ENCODE results near the gene PRM1. TPM values are rescaled to one million over a fixed set of nuclear protein-coding genes. Genes with fewer than 3 reads are reported as not detected.

The PRM1 gene
- total RNA-seq, 1 experiment from 2014 or later, result not detected

- Mint-ChIP-seq H3K36me3 (ENCODE audit: insufficient read depth, unreplicated experiment) (peaks cover 5% of the 10 kb centered on the region), H3K27me3 (ENCODE audit: unreplicated experiment) (peaks cover 7% of the 10 kb centered on the region), H3K27ac (ENCODE audit: unreplicated experiment) (no peak overlapping the region), H3K4me1 (ENCODE audit: low read depth, unreplicated experiment) (peaks cover 22% of the 10 kb centered on the region), H3K9me3 (ENCODE audit: low read depth, unreplicated experiment) (no peaks in the 10 kb centered on the region), H3K4me3 (ENCODE audit: low read depth, unreplicated experiment) (no peak overlapping the region)
- intact Hi-C loops (cut with micrococcal nuclease; ENCODE audit: unreplicated experiment), result no loop called here
- CTCF ChIA-PET, result no interaction called here
- TF ChIP-seq CTCF (IDR thresholded peaks at IDR 0.05; ENCODE audit: unreplicated experiment), result no peak
- no TSS peak for BruUV-seq (replicated peaks)
- DNase-seq, result no peak
Measured at GRCh38 chr16:11307639-11308492, 26.7 kb upstream of the PRM1 start.

- Mint-ChIP-seq H3K4me1 (ENCODE audit: low read depth, unreplicated experiment) (peaks cover 19% of the 10 kb centered on the region), H3K27ac (ENCODE audit: unreplicated experiment) (no peak overlapping the region), H3K27me3 (ENCODE audit: unreplicated experiment) (peaks cover 7% of the 10 kb centered on the region), H3K36me3 (ENCODE audit: insufficient read depth, unreplicated experiment) (peaks cover 5% of the 10 kb centered on the region), H3K9me3 (ENCODE audit: low read depth, unreplicated experiment) (no peaks in the 10 kb centered on the region), H3K4me3 (ENCODE audit: low read depth, unreplicated experiment) (no peak overlapping the region)
- no peak for TF ChIP-seq CTCF (IDR thresholded peaks at IDR 0.05; ENCODE audit: unreplicated experiment)
- CTCF ChIA-PET, result no interaction called here
- no peak for DNase-seq
- intact Hi-C loops (cut with micrococcal nuclease; ENCODE audit: unreplicated experiment), result no loop called here
- BruUV-seq (replicated peaks), result no TSS peak
Measured at GRCh38 chr16:11306997-11307638, 26.0 kb upstream of the PRM1 start.

GRCh38 chr16:11306381-11306780 is 25.3 kb upstream of the PRM1 start:
- no peak for DNase-seq
- H3K27ac Mint-ChIP-seq (ENCODE audit: unreplicated experiment), result no peak overlapping the region
- intact Hi-C loops (cut with micrococcal nuclease; ENCODE audit: unreplicated experiment), result no loop called here
- H3K27me3 Mint-ChIP-seq (ENCODE audit: unreplicated experiment), result peaks cover 7% of the 10 kb centered on the region
- no peak overlapping the region for H3K4me3 Mint-ChIP-seq (ENCODE audit: low read depth, unreplicated experiment)
- H3K36me3 Mint-ChIP-seq (ENCODE audit: insufficient read depth, unreplicated experiment), result peaks cover 5% of the 10 kb centered on the region
- no peaks in the 10 kb centered on the region for H3K9me3 Mint-ChIP-seq (ENCODE audit: low read depth, unreplicated experiment)
- no peak for TF ChIP-seq CTCF (IDR thresholded peaks at IDR 0.05; ENCODE audit: unreplicated experiment)
- peaks cover 19% of the 10 kb centered on the region for H3K4me1 Mint-ChIP-seq (ENCODE audit: low read depth, unreplicated experiment)
- BruUV-seq (replicated peaks), result no TSS peak
- CTCF ChIA-PET, result no interaction called here

GRCh38 chr16:11303405-11304138 is 22.4 kb upstream of the PRM1 start:
- BruUV-seq (replicated peaks), result no TSS peak
- H3K9me3 Mint-ChIP-seq (ENCODE audit: low read depth, unreplicated experiment), result no peaks in the 10 kb centered on the region
- intact Hi-C loops (cut with micrococcal nuclease; ENCODE audit: unreplicated experiment), result no loop called here
- H3K4me1 Mint-ChIP-seq (ENCODE audit: low read depth, unreplicated experiment), result peaks cover 19% of the 10 kb centered on the region
- H3K36me3 Mint-ChIP-seq (ENCODE audit: insufficient read depth, unreplicated experiment), result peaks cover 5% of the 10 kb centered on the region
- no peak overlapping the region for H3K27ac Mint-ChIP-seq (ENCODE audit: unreplicated experiment)
- DNase-seq, result peak; percentile 63
- H3K4me3 Mint-ChIP-seq (ENCODE audit: low read depth, unreplicated experiment), result peak overlapping the region; percentile 21
- no peak for TF ChIP-seq CTCF (IDR thresholded peaks at IDR 0.05; ENCODE audit: unreplicated experiment)
- CTCF ChIA-PET, result interaction anchor here (0.6 to 1.9 kb wide), 2 partner anchors 35 to 48 kb away, joined by 3 to 4 read pairs; partner anchors contain the start of gene SOCS1
- H3K27me3 Mint-ChIP-seq (ENCODE audit: unreplicated experiment), result peaks cover 7% of the 10 kb centered on the region
